GM18909 (cell line): Measurements from ENCODE around the gene CREBBP.
A peak's percentile ranks its signal among the peaks of the same experiment; 100 is the strongest.

Experiments
- ATAC-seq: cut with Tn5 transposase; IDR thresholded peaks from one replicate; pipeline ENCODE4 v1.9.1; 2021; ENCODE audit warnings: mild to moderate bottlenecking; ENCODE audit not compliant: unreplicated experiment, poor library complexity

Gene CREBBP

GRCh38 chr16:3691761-3692160 is 188.8 kb downstream of the CREBBP start:
- no peak for ATAC-seq

GRCh38 chr16:3690980-3691720 is 189.4 kb downstream of the CREBBP start:
- no peak for ATAC-seq

DNA sequence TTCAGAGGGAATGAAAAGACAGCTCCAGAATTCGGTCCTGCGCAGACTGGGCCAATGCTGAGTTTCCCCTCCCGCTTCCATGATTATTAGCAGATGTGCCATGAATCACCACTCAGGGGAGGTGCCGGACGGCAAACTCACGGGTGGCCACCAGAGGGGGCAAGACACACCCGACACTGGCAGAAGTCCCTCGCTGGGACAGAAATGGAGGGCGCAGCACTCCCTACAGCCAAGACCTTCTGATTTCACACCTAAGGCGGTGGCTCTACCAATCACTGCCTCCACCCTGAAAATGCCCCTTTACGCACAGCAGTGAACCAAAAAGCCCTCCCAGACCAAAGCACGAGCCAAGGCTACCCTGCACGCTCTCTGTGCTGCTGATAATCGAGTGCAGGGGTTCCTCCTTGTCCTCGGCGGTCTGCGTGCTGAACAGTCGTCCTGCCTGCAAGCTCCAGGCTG is 190.0 kb downstream of the CREBBP start:
- ATAC-seq, result peak; percentile 72

DNA sequence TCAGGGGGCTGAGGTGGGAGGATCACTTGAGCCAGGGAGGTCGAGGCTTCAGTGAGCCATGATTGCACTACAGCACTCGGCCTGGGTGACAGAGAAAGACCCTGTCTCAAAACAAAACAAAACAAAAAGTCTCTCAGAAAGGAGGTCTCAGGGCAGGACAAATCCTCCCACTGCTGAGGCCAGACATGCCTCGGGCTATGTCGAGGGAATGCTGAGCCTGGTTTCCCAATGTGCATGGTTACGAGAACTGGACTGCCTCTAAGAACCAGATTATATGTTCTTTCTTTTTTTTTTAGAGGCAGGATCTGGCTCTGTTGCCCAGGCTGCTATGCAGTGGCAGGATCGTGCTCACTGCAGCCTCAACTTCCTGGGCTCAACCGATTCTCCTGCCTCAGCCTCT is 190.8 kb downstream of the CREBBP start:
- no peak for ATAC-seq

DNA sequence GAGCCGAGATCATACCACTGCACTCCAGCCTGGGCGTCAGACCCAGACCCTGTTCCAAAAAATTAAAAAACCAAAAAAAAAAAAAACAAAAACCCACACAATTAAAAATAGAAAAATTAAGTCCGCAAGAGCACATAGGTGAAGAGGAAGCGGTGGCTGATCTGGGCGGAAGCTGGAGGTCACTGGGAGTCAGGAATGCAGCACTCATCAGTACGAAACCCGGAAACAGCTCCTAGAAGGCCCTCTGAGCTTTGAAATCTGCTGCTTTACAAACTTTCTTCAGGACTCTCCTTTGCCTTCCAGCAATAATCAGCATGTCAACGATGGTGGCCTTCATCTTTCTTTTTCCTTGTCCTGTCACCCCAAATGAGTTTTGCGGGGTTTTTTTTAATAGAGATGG is 192.7 kb downstream of the CREBBP start:
- ATAC-seq, result no peak

DNA sequence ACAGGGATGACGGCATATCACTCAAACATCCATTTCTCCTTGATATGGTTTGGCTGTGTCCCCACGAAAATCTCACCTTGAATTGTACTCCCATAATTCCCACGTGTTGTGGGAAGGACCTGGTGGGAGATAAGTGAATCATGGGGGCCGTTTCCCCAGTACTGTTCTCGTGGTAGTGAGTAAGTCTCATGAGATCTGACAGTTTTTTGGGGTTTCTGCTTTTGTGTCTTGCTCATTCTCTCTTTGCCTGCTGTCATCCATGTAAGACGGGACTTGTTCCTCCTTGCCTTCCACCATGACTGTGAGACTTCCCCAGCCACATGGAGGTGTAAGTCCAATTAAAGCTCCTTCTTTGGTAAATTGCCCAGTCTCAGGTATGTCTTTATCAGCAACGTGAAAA is 193.5 kb downstream of the CREBBP start:
- no peak for ATAC-seq

GRCh38 chr16:3681206-3681605 is 199.3 kb downstream of the CREBBP start:
- no peak for ATAC-seq

DNA sequence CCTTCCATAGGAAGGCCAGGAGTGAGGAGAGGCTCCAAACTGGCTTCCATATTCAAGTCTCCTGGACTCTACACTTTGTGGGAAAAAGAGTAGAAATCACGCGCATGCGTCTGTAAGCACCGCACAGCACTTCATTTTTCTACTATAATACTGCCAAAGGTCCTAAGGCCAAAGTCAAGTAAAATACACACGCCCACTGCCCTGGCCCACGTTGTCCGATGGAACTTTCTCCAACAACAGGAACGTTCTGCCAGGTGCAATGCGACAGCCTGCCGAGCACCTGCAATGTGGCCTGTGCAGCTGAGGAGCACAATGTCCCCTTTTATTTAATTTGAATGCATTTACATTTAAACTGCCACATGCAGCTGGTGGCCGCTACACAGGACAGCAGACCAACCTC is 202.5 kb downstream of the CREBBP start:
- no peak for ATAC-seq

GRCh38 chr16:3675601-3676130 is 204.8 kb downstream of the CREBBP start:
- ATAC-seq, result no peak
